Measurements from ENCODE around the gene KIF15.

Gene KIF15

GRCh38 chr3:44892689-44893088 lies 131.1 kb downstream of the KIF15 start:
- no peaks in the 10 kb centered on the region for H3K27me3 ChIP-seq (ENCODE audit: control insufficient read depth, insufficient read depth, low read length)
- no peak overlapping the region for H3K27ac ChIP-seq
- H3K36me3 ChIP-seq (ENCODE audit: control insufficient read depth, insufficient read depth, low read length), result no peaks in the 10 kb centered on the region

GRCh38 chr3:44893097-44893496 lies 131.5 kb downstream of the KIF15 start:
- H3K4me2 ChIP-seq (ENCODE audit: low read length), result no peak overlapping the region
- no peaks in the 10 kb centered on the region for H3K36me3 ChIP-seq (ENCODE audit: control insufficient read depth, insufficient read depth, low read length)
- H3K9ac ChIP-seq, result no peak overlapping the region
- no peak overlapping the region for H2AFZ ChIP-seq
- no peak overlapping the region for H3K27ac ChIP-seq
- H3K4me3 ChIP-seq (ENCODE audit: low read depth, low read length), result no peak overlapping the region
- no peaks in the 10 kb centered on the region for H3K27me3 ChIP-seq (ENCODE audit: control insufficient read depth, insufficient read depth, low read length)
- H3K79me2 ChIP-seq, result no peaks in the 10 kb centered on the region
- H3K4me1 ChIP-seq, result no peaks in the 10 kb centered on the region
- TF ChIP-seq CTCF (IDR thresholded peaks at IDR 0.05), result no peak
- H3K9me3 ChIP-seq (ENCODE audit: control insufficient read depth, low read length), result no peaks in the 10 kb centered on the region

More at GRCh38 chr3:44892689-44893088, 131.1 kb downstream of the KIF15 start:
- Histone ChIP-seq H2AFZ (no peak overlapping the region), H3K9me3 (ENCODE audit: control insufficient read depth, low read length) (no peaks in the 10 kb centered on the region), H3K79me2 (no peaks in the 10 kb centered on the region), H3K9ac (no peak overlapping the region), H3K4me2 (ENCODE audit: low read length) (no peak overlapping the region), H3K4me1 (no peaks in the 10 kb centered on the region), H3K4me3 (ENCODE audit: low read depth, low read length) (no peak overlapping the region)
- no peak for TF ChIP-seq CTCF (IDR thresholded peaks at IDR 0.05)

- Histone ChIP-seq H3K27ac (no peak overlapping the region), H3K79me2 (no peaks in the 10 kb centered on the region), H3K4me3 (ENCODE audit: low read depth, low read length) (no peak overlapping the region), H3K4me1 (no peaks in the 10 kb centered on the region), H3K9ac (no peak overlapping the region), H2AFZ (no peak overlapping the region), H3K36me3 (ENCODE audit: control insufficient read depth, insufficient read depth, low read length) (no peaks in the 10 kb centered on the region), H3K9me3 (ENCODE audit: control insufficient read depth, low read length) (no peaks in the 10 kb centered on the region), H3K27me3 (ENCODE audit: control insufficient read depth, insufficient read depth, low read length) (no peaks in the 10 kb centered on the region), H3K4me2 (ENCODE audit: low read length) (no peak overlapping the region)
- no peak for TF ChIP-seq CTCF (IDR thresholded peaks at IDR 0.05)
Measured at GRCh38 chr3:44894485-44894884, 132.9 kb downstream of the KIF15 start.

- Histone ChIP-seq H3K36me3 (ENCODE audit: control insufficient read depth, insufficient read depth, low read length) (no peaks in the 10 kb centered on the region), H3K27me3 (ENCODE audit: control insufficient read depth, insufficient read depth, low read length) (no peaks in the 10 kb centered on the region), H3K79me2 (no peaks in the 10 kb centered on the region), H3K9me3 (ENCODE audit: control insufficient read depth, low read length) (no peaks in the 10 kb centered on the region), H3K9ac (no peak overlapping the region), H3K27ac (no peak overlapping the region), H2AFZ (no peak overlapping the region), H3K4me2 (ENCODE audit: low read length) (no peak overlapping the region), H3K4me3 (ENCODE audit: low read depth, low read length) (no peak overlapping the region), H3K4me1 (no peaks in the 10 kb centered on the region)
- TF ChIP-seq CTCF (IDR thresholded peaks at IDR 0.05), result no peak
Measured at GRCh38 chr3:44896440-44896839, 134.8 kb downstream of the KIF15 start.

- H3K9ac ChIP-seq, result no peak overlapping the region
- H3K4me3 ChIP-seq (ENCODE audit: low read depth, low read length), result no peak overlapping the region
- H3K79me2 ChIP-seq, result no peaks in the 10 kb centered on the region
- H3K9me3 ChIP-seq (ENCODE audit: control insufficient read depth, low read length), result no peaks in the 10 kb centered on the region
- no peaks in the 10 kb centered on the region for H3K36me3 ChIP-seq (ENCODE audit: control insufficient read depth, insufficient read depth, low read length)
- H3K4me2 ChIP-seq (ENCODE audit: low read length), result no peak overlapping the region
- TF ChIP-seq CTCF (IDR thresholded peaks at IDR 0.05), result no peak
- H3K27ac ChIP-seq, result no peak overlapping the region
- no peaks in the 10 kb centered on the region for H3K4me1 ChIP-seq
- no peak overlapping the region for H2AFZ ChIP-seq
- H3K27me3 ChIP-seq (ENCODE audit: control insufficient read depth, insufficient read depth, low read length), result no peaks in the 10 kb centered on the region
Measured at GRCh38 chr3:44899683-44900367, 138.2 kb downstream of the KIF15 start.
